GM23338 (cell line): ENCODE results near the gene GPR171. TPM values are rescaled to one million over a fixed set of nuclear protein-coding genes. Genes with fewer than 3 reads are reported as not detected.

Experiments
- ATAC-seq: fragments of 200-7000 bp; cut with Tn5 transposase; 3 replicates; pipeline ENCODE4 v1.9.1; 2020
- DNase-seq: peaks from one replicate; pipeline ENCODE4 v3.0.0-alpha.2; 2015; ENCODE audit warnings: low spot score
- H2AFZ ChIP-seq: fragments of 200-600 bp; sonication (generic); 2 replicates; pipeline ENCODE4 v1.8.0; 2016; ENCODE audit warnings: antibody characterized with exemption, mild to moderate bottlenecking, moderate library complexity
- H3F3A ChIP-seq: fragments of 200-600 bp; sonication (generic); replicated peaks from 2 replicates; pipeline ENCODE4 v1.8.0; 2017; ENCODE audit warnings: antibody characterized with exemption, mixed run types, low read depth
- H3K27ac ChIP-seq: fragments of 200-600 bp; sonication (generic); 2 replicates; pipeline ENCODE4 v1.6.1; 2016; ENCODE audit warnings: low read depth
- H3K27me3 ChIP-seq: fragments of 200-600 bp; sonication (generic); 2 replicates; pipeline ENCODE4 v1.8.0; 2016; ENCODE audit warnings: mild to moderate bottlenecking, mixed run types, moderate library complexity; ENCODE audit not compliant: insufficient read depth
- H3K36me3 ChIP-seq: fragments of 200-600 bp; sonication (generic); 2 replicates; pipeline ENCODE4 v1.8.0; 2016; ENCODE audit warnings: mild to moderate bottlenecking; ENCODE audit not compliant: insufficient read depth
- H3K4me1 ChIP-seq: fragments of 200-600 bp; sonication (generic); 2 replicates; pipeline ENCODE4 v1.8.0; 2016; ENCODE audit warnings: mild to moderate bottlenecking, moderate library complexity; ENCODE audit not compliant: insufficient read depth
- H3K4me2 ChIP-seq: fragments of 200-600 bp; sonication (generic); 2 replicates; pipeline ENCODE4 v1.7.1; 2017; ENCODE audit warnings: mixed run types
- H3K4me3 ChIP-seq: fragments of 200-600 bp; sonication (generic); 2 replicates; pipeline ENCODE4 v1.6.1; 2016; ENCODE audit warnings: mixed run types
- H3K79me2 ChIP-seq: fragments of 200-600 bp; sonication (generic); replicated peaks from 2 replicates; pipeline ENCODE4 v1.8.0; 2017; ENCODE audit warnings: mild to moderate bottlenecking; ENCODE audit not compliant: insufficient read depth
- H3K9me2 ChIP-seq: fragments of 200-600 bp; sonication (generic); 2 replicates; pipeline ENCODE4 v1.8.0; 2017; ENCODE audit not compliant: insufficient read depth
- H4K20me1 ChIP-seq: fragments of 200-600 bp; sonication (generic); replicated peaks from 2 replicates; pipeline ENCODE4 v1.8.0; 2017; ENCODE audit warnings: mild to moderate bottlenecking; ENCODE audit not compliant: insufficient read depth
- H3K27ac Mint-ChIP-seq: 2 replicates; pipeline ENCODE4 v1.8.0; 2020; ENCODE audit warnings: inconsistent platforms, mild to moderate bottlenecking, moderate library complexity, mixed read lengths
- H3K27me3 Mint-ChIP-seq: 3 replicates; pipeline ENCODE4 v1.8.0; 2022; ENCODE audit warnings: low read depth, mild to moderate bottlenecking, moderate library complexity, mixed read lengths, inconsistent platforms; ENCODE audit not compliant: insufficient read depth, poor library complexity
- H3K36me3 Mint-ChIP-seq: 3 replicates; pipeline ENCODE4 v1.8.0; 2021; ENCODE audit warnings: low read depth, mild to moderate bottlenecking, inconsistent platforms, moderate library complexity, mixed read lengths
- H3K4me1 Mint-ChIP-seq: 3 replicates; pipeline ENCODE4 v1.8.0; 2020; ENCODE audit warnings: mild to moderate bottlenecking, inconsistent platforms, mixed read lengths
- H3K4me3 Mint-ChIP-seq: 3 replicates; pipeline ENCODE4 v1.8.0; 2021; ENCODE audit warnings: moderate library complexity, mild to moderate bottlenecking, inconsistent platforms, mixed read lengths
- H3K9me3 Mint-ChIP-seq: 3 replicates; pipeline ENCODE4 v1.8.0; 2020; ENCODE audit warnings: moderate library complexity, mild to moderate bottlenecking, inconsistent platforms, mixed read lengths
- CREB1 ChIP-seq: fragments of 250-450 bp; sonication (Bioruptor Pico); IDR thresholded peaks from 2 replicates; pipeline ENCODE4 v1.5.0; 2020; ENCODE audit warnings: low read depth, mild to moderate bottlenecking, moderate library complexity
- CTCF ChIP-seq, 2 experiments: fragments of 200-600 bp in 1 of 2; sonication (generic) in 1 of 2; conservative IDR thresholded peaks; 2 replicates each; pipeline versions ENCODE4 v1.5.1 to v1.6.1; 2016 to 2017; ENCODE audit warnings: antibody characterized with exemption in 2 of 2, low read depth in 2 of 2, mild to moderate bottlenecking in 2 of 2, moderate library complexity in 1 of 2
- ETS1 ChIP-seq: IDR thresholded peaks from 2 replicates; pipeline ENCODE4 v1.6.1; 2016; ENCODE audit warnings: antibody characterized with exemption
- EZH2 ChIP-seq: fragments of 200-600 bp; sonication (generic); IDR thresholded peaks from one replicate; pipeline ENCODE4 v1.8.0; 2017; ENCODE audit warnings: antibody characterized with exemption, mild to moderate bottlenecking, low read depth; ENCODE audit not compliant: unreplicated experiment
- EZH2phosphoT487 ChIP-seq: fragments of 200-600 bp; sonication (generic); IDR thresholded peaks from one replicate; pipeline ENCODE4 v1.8.1; 2018; ENCODE audit warnings: antibody characterized with exemption; ENCODE audit not compliant: unreplicated experiment
- JUNB ChIP-seq: IDR thresholded peaks from one replicate; pipeline ENCODE4 v1.6.1; 2016; ENCODE audit warnings: antibody characterized with exemption; ENCODE audit not compliant: unreplicated experiment
- NANOG ChIP-seq: IDR thresholded peaks from 2 replicates; pipeline ENCODE4 v1.6.1; 2016; ENCODE audit warnings: antibody characterized with exemption, borderline replicate concordance
- POLR2AphosphoS5 ChIP-seq: IDR thresholded peaks from 2 replicates; pipeline ENCODE4 v1.6.1; 2016; ENCODE audit warnings: antibody characterized with exemption, low read depth
- STAT1 ChIP-seq: IDR thresholded peaks from one replicate; pipeline ENCODE4 v1.6.1; 2016; ENCODE audit warnings: antibody characterized with exemption; ENCODE audit not compliant: unreplicated experiment
- ZNF114 ChIP-seq: fragments of 250-450 bp; sonication (Bioruptor Pico); IDR thresholded peaks from 2 replicates; pipeline ENCODE4 v1.5.0; 2020; ENCODE audit warnings: mild to moderate bottlenecking, moderate library complexity
- ZNF331 ChIP-seq: fragments of 250-450 bp; sonication (Bioruptor Pico); IDR thresholded peaks from 2 replicates; pipeline ENCODE4 v1.5.0; 2020; ENCODE audit warnings: low read depth, mild to moderate bottlenecking, moderate library complexity
- ZNF462 ChIP-seq: fragments of 250-450 bp; sonication (Bioruptor Pico); IDR thresholded peaks from 2 replicates; pipeline ENCODE4 v1.5.0; 2020; ENCODE audit warnings: mild to moderate bottlenecking, moderate library complexity
- polyA plus RNA-seq: library from polyadenylated mRNA; unstranded; fragments of >200 nt; fragmentation: Nextera tagmentation; extraction: Ambion mirVana; gene quantifications from 2 replicates; pipeline ENCODE4 v1.2.1, GENCODE V29; 2016
- total RNA-seq: library from RNA; depleted of rRNA; stranded (reverse); fragments of >200 nt; shearing (Covaris generic); gene quantifications from 2 replicates; pipeline ENCODE4 v1.2.3, GENCODE V29; 2014

Gene GPR171
- total and polyA plus RNA-seq, 2 experiments from 2014 or later, result 3.4 TPM; not detected in 1

- no peak overlapping the region for H2AFZ ChIP-seq
- H4K20me1 ChIP-seq, result no peaks in the 10 kb centered on the region
- no peaks in the 10 kb centered on the region for H3K9me3 Mint-ChIP-seq
- DNase-seq (no peak), ATAC-seq (peak; percentile 54)
- H3F3A ChIP-seq, result no peaks in the 10 kb centered on the region
- no peak overlapping the region for H3K4me2 ChIP-seq
- no peaks in the 10 kb centered on the region; the same call in 1 of the 2 replicates for H3K36me3 ChIP-seq
- H3K9me2 ChIP-seq, result no peaks in the 10 kb centered on the region
- no peaks in the 10 kb centered on the region for H3K27me3 ChIP-seq
- peaks cover 9% of the 10 kb centered on the region; the same call in 1 of the 2 replicates for H3K4me1 ChIP-seq
- peak overlapping the region; percentile 56; the same call in 1 of the 2 replicates for H3K27ac ChIP-seq
- peak overlapping the region; percentile 49; the same call in 1 of the 2 replicates for H3K27ac Mint-ChIP-seq
- H3K4me3 ChIP-seq, result no peak overlapping the region
- no peak overlapping the region for H3K4me3 Mint-ChIP-seq
- peaks cover 22% of the 10 kb centered on the region for H3K4me1 Mint-ChIP-seq
- TF ChIP-seq JUNB, result no peak
- TF ChIP-seq ETS1, result no peak
- no peak for TF ChIP-seq NANOG
- no peak for TF ChIP-seq EZH2phosphoT487
- TF ChIP-seq STAT1, result no peak
- no peak for TF ChIP-seq EZH2
- no peak for TF ChIP-seq ZNF114
- no peak for TF ChIP-seq CREB1 (CRISPR knock-in tag)
- TF ChIP-seq CTCF (conservative IDR thresholded peaks at IDR 0.05; ENCODE audit: low read depth in 2 of 2), result no peak
- TF ChIP-seq ZNF462, result no peak
- no peak for TF ChIP-seq POLR2AphosphoS5
- TF ChIP-seq ZNF331 (CRISPR knock-in tag), result no peak
- H3K36me3 Mint-ChIP-seq, result no peaks in the 10 kb centered on the region
- H3K79me2 ChIP-seq, result no peaks in the 10 kb centered on the region
- H3K27me3 Mint-ChIP-seq, result no peaks in the 10 kb centered on the region
Measured at GRCh38 chr3:151182349-151183079, 20.5 kb downstream of the GPR171 start.
